ENCODE results near the gene TCERG1L. TPM values are rescaled to one million over a fixed set of nuclear protein-coding genes. Genes with fewer than 3 reads are reported as not detected.

Gene TCERG1L
- total and polyA plus RNA-seq, 5 donors from 2014 or later, result not detected

GRCh38 chr10:131175891-131176290 is 135.6 kb downstream of the TCERG1L start:
- Histone ChIP-seq H3K4me1 (ENCODE audit: control insufficient read depth, insufficient read depth, low read length, poor library complexity, severe bottlenecking) (no peaks in the 10 kb centered on the region), H3K36me3 (ENCODE audit: control insufficient read depth, insufficient read depth, low read length) (no peaks in the 10 kb centered on the region), H3K4me3 (ENCODE audit: low read depth, low read length) (no peak overlapping the region), H3K27ac (ENCODE audit: insufficient read depth, low read length, poor library complexity, severe bottlenecking) (no peak overlapping the region), H3K9me3 (ENCODE audit: control insufficient read depth in 2 of 2, low read length in 2 of 2) (peaks cover 0 to 11% of the 10 kb centered on the region in 2 experiments), H3K27me3 (ENCODE audit: control insufficient read depth, insufficient read depth, low read length) (no peaks in the 10 kb centered on the region)
- Mint-ChIP-seq H3K9me3 (peaks cover 0 to 2% (median 0%) of the 10 kb centered on the region in 7 donors), H3K4me3 (no peak overlapping the region), H3K36me3 (no peaks in the 10 kb centered on the region), H3K27me3 (no peaks in the 10 kb centered on the region), H3K4me1 (no peaks in the 10 kb centered on the region), H3K27ac (no peak overlapping the region)
- no peak for DNase-seq
- no peak for ATAC-seq (ENCODE audit: low read depth in 2 of 2)

GRCh38 chr10:131174651-131175540 is 136.6 kb downstream of the TCERG1L start:
- Histone ChIP-seq H3K27me3 (ENCODE audit: control insufficient read depth, insufficient read depth, low read length) (no peaks in the 10 kb centered on the region), H3K9me3 (ENCODE audit: control insufficient read depth in 2 of 2, low read length in 2 of 2) (peaks cover 0 to 11% of the 10 kb centered on the region in 2 experiments), H3K27ac (ENCODE audit: insufficient read depth, low read length, poor library complexity, severe bottlenecking) (no peak overlapping the region), H3K36me3 (ENCODE audit: control insufficient read depth, insufficient read depth, low read length) (no peaks in the 10 kb centered on the region), H3K4me1 (ENCODE audit: control insufficient read depth, insufficient read depth, low read length, poor library complexity, severe bottlenecking) (no peaks in the 10 kb centered on the region), H3K4me3 (ENCODE audit: low read depth, low read length) (no peak overlapping the region)
- no peak for DNase-seq
- H3K27ac Mint-ChIP-seq, result no peak overlapping the region
- ATAC-seq (ENCODE audit: low read depth in 2 of 2), result no peak
- no peaks in the 10 kb centered on the region for H3K4me1 Mint-ChIP-seq
- peaks cover 0 to 6% (median 0%) of the 10 kb centered on the region in 7 donors for H3K9me3 Mint-ChIP-seq
- no peaks in the 10 kb centered on the region for H3K36me3 Mint-ChIP-seq
- H3K27me3 Mint-ChIP-seq, result no peaks in the 10 kb centered on the region
- H3K4me3 Mint-ChIP-seq, result no peak overlapping the region

GRCh38 chr10:131174211-131174565 is 137.3 kb downstream of the TCERG1L start:
- Histone ChIP-seq H3K9me3 (ENCODE audit: control insufficient read depth in 2 of 2, low read length in 2 of 2) (peaks cover 0 to 11% of the 10 kb centered on the region in 2 experiments), H3K27me3 (ENCODE audit: control insufficient read depth, insufficient read depth, low read length) (no peaks in the 10 kb centered on the region), H3K36me3 (ENCODE audit: control insufficient read depth, insufficient read depth, low read length) (no peaks in the 10 kb centered on the region), H3K4me3 (ENCODE audit: low read depth, low read length) (no peak overlapping the region), H3K27ac (ENCODE audit: insufficient read depth, low read length, poor library complexity, severe bottlenecking) (no peak overlapping the region), H3K4me1 (ENCODE audit: control insufficient read depth, insufficient read depth, low read length, poor library complexity, severe bottlenecking) (no peaks in the 10 kb centered on the region)
- Mint-ChIP-seq H3K27me3 (no peaks in the 10 kb centered on the region), H3K4me1 (no peaks in the 10 kb centered on the region), H3K27ac (no peak overlapping the region), H3K9me3 (peaks cover 0 to 6% (median 0%) of the 10 kb centered on the region in 7 donors), H3K36me3 (no peaks in the 10 kb centered on the region), H3K4me3 (no peak overlapping the region)
- DNase-seq (no peak), ATAC-seq (ENCODE audit: low read depth in 2 of 2) (no peak)

- no peak for ATAC-seq (ENCODE audit: low read depth in 2 of 2)
- no peak overlapping the region for H3K4me3 Mint-ChIP-seq
Observed at GRCh38 chr10:131173484-131174210, 137.9 kb downstream of the TCERG1L start.

GRCh38 chr10:131172433-131172832 is 139.1 kb downstream of the TCERG1L start:
- DNase-seq, result no peak
- Histone ChIP-seq H3K9me3 (ENCODE audit: control insufficient read depth in 2 of 2, low read length in 2 of 2) (peaks cover 0 to 11% of the 10 kb centered on the region in 2 experiments), H3K36me3 (ENCODE audit: control insufficient read depth, insufficient read depth, low read length) (no peaks in the 10 kb centered on the region), H3K27ac (ENCODE audit: insufficient read depth, low read length, poor library complexity, severe bottlenecking) (no peak overlapping the region), H3K27me3 (ENCODE audit: control insufficient read depth, insufficient read depth, low read length) (no peaks in the 10 kb centered on the region), H3K4me1 (ENCODE audit: control insufficient read depth, insufficient read depth, low read length, poor library complexity, severe bottlenecking) (no peaks in the 10 kb centered on the region), H3K4me3 (ENCODE audit: low read depth, low read length) (no peak overlapping the region)
- H3K4me1 Mint-ChIP-seq, result no peaks in the 10 kb centered on the region
- H3K27me3 Mint-ChIP-seq, result no peaks in the 10 kb centered on the region
- H3K4me3 Mint-ChIP-seq, result no peak overlapping the region
- ATAC-seq (ENCODE audit: low read depth in 2 of 2), result no peak
- H3K27ac Mint-ChIP-seq, result peak overlapping the region in 1 of 3 donors; percentile 26
- peaks cover 0 to 6% (median 1%) of the 10 kb centered on the region in 7 donors for H3K9me3 Mint-ChIP-seq
- no peaks in the 10 kb centered on the region for H3K36me3 Mint-ChIP-seq

More at GRCh38 chr10:131173484-131174210, 137.9 kb downstream of the TCERG1L start:
- Histone ChIP-seq H3K36me3 (ENCODE audit: control insufficient read depth, insufficient read depth, low read length) (no peaks in the 10 kb centered on the region), H3K27me3 (ENCODE audit: control insufficient read depth, insufficient read depth, low read length) (no peaks in the 10 kb centered on the region), H3K27ac (ENCODE audit: insufficient read depth, low read length, poor library complexity, severe bottlenecking) (no peak overlapping the region), H3K4me1 (ENCODE audit: control insufficient read depth, insufficient read depth, low read length, poor library complexity, severe bottlenecking) (no peaks in the 10 kb centered on the region), H3K4me3 (ENCODE audit: low read depth, low read length) (no peak overlapping the region), H3K9me3 (ENCODE audit: control insufficient read depth in 2 of 2, low read length in 2 of 2) (peaks cover 0 to 11% of the 10 kb centered on the region in 2 experiments)
- H3K36me3 Mint-ChIP-seq, result no peaks in the 10 kb centered on the region
- peaks cover 0 to 6% (median 0%) of the 10 kb centered on the region in 7 donors for H3K9me3 Mint-ChIP-seq
- no peaks in the 10 kb centered on the region for H3K4me1 Mint-ChIP-seq
- H3K27me3 Mint-ChIP-seq, result no peaks in the 10 kb centered on the region
- no peak for DNase-seq
- no peak overlapping the region for H3K27ac Mint-ChIP-seq

- Mint-ChIP-seq H3K4me3 (no peak overlapping the region), H3K36me3 (no peaks in the 10 kb centered on the region), H3K27me3 (no peaks in the 10 kb centered on the region), H3K27ac (no peak overlapping the region), H3K9me3 (peaks cover 0 to 3% (median 0%) of the 10 kb centered on the region in 7 donors), H3K4me1 (no peaks in the 10 kb centered on the region)
- DNase-seq, result no peak
- H3K27me3 ChIP-seq (ENCODE audit: control insufficient read depth, insufficient read depth, low read length), result no peaks in the 10 kb centered on the region
- H3K9me3 ChIP-seq (ENCODE audit: control insufficient read depth in 2 of 2, low read length in 2 of 2), result no peaks in the 10 kb centered on the region
- H3K27ac ChIP-seq (ENCODE audit: insufficient read depth, low read length, poor library complexity, severe bottlenecking), result no peak overlapping the region
- H3K4me1 ChIP-seq (ENCODE audit: control insufficient read depth, insufficient read depth, low read length, poor library complexity, severe bottlenecking), result no peaks in the 10 kb centered on the region
- ATAC-seq (ENCODE audit: low read depth in 2 of 2), result no peak
- no peak overlapping the region for H3K4me3 ChIP-seq (ENCODE audit: low read depth, low read length)
- no peaks in the 10 kb centered on the region for H3K36me3 ChIP-seq (ENCODE audit: control insufficient read depth, insufficient read depth, low read length)
Observed at GRCh38 chr10:131169146-131169545, 142.4 kb downstream of the TCERG1L start.

- no peak overlapping the region for H3K4me3 Mint-ChIP-seq
- H3K36me3 ChIP-seq (ENCODE audit: control insufficient read depth, insufficient read depth, low read length), result no peaks in the 10 kb centered on the region
- peaks cover 0 to 3% (median 0%) of the 10 kb centered on the region in 7 donors for H3K9me3 Mint-ChIP-seq
- H3K4me3 ChIP-seq (ENCODE audit: low read depth, low read length), result no peak overlapping the region
- no peaks in the 10 kb centered on the region for H3K4me1 Mint-ChIP-seq
- H3K4me1 ChIP-seq (ENCODE audit: control insufficient read depth, insufficient read depth, low read length, poor library complexity, severe bottlenecking), result no peaks in the 10 kb centered on the region
- DNase-seq (no peak), ATAC-seq (ENCODE audit: low read depth in 2 of 2) (no peak)
- H3K9me3 ChIP-seq (ENCODE audit: control insufficient read depth in 2 of 2, low read length in 2 of 2), result no peaks in the 10 kb centered on the region
- H3K27ac Mint-ChIP-seq, result no peak overlapping the region
- H3K27ac ChIP-seq (ENCODE audit: insufficient read depth, low read length, poor library complexity, severe bottlenecking), result no peak overlapping the region
- no peaks in the 10 kb centered on the region for H3K27me3 ChIP-seq (ENCODE audit: control insufficient read depth, insufficient read depth, low read length)
- no peaks in the 10 kb centered on the region for H3K27me3 Mint-ChIP-seq
- no peaks in the 10 kb centered on the region for H3K36me3 Mint-ChIP-seq
Observed at GRCh38 chr10:131168238-131168875, 143.2 kb downstream of the TCERG1L start.
